ENCODE measurements around the gene ARHGEF12.

The ARHGEF12 gene

DNA sequence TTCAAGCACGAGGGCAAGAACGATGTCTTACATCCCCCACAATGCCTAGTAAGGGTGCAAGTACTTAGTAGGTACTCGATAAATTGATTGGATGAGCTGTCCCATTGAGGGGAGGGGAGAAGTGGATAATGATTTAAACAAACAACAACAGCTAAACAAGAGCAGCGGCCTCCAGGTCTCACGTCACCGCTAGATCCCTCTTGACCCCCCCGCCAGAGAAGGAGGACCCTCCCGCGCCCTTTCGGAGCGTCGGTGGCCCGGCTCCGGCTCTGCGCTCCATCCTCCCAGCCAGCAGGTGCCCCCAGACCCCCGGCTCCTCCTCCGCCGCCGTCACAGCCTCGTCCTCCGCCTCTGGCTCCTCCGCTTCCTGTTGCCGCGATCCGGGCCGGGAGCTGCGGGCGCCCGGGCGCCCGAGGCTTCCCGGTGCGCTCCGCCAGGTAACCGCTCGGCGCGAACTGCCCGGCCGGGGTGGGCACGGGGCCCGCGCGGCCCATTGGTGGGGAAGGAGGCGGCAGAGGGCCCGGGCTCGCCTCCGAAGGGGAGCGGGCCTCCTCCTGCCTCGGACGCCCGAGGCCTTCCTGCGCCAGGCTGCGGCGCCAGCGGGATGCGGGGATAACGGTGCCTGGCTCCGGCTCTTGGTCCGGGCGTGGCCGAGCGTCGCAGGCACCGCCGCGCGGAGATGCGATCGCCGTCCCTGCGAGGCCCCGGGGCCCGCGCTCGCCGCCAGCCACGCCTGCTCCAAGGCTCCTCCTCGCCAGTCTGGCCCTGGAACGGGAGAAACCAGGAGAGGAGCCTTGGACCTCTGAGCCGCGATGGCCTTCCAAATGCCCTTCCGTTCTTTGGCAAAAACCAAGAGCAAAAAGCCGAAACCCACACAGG is 11.0 kb upstream of the ARHGEF12 start, which contains the start of gene TLCD5:
TLCD5 (plus strand) TSS at position 368 of the 879 bp plus-strand sequence. CDS start 2,143 bp downstream, outside the sequence.
- peak; percentile 70 for DNase-seq

DNA sequence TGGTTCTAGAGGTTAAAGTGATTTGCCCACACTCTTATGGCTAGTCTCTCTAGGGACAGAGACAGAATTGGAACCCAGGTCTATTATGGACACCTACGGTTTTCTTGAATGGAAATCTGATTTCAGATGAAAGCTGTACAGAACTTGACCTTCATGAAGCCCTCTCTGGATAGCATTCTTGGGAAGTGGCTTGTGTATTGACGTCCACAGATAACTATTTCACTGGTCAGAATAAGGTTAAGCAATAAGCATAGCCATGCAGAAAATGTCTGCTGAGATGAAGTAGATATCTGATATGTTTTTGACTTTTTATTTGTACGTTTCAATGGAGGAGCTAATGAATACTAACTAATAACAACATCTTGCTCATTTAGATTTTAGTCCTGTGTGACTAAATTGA is 10.0 kb upstream of the ARHGEF12 start:
- DNase-seq, result no peak

DNA sequence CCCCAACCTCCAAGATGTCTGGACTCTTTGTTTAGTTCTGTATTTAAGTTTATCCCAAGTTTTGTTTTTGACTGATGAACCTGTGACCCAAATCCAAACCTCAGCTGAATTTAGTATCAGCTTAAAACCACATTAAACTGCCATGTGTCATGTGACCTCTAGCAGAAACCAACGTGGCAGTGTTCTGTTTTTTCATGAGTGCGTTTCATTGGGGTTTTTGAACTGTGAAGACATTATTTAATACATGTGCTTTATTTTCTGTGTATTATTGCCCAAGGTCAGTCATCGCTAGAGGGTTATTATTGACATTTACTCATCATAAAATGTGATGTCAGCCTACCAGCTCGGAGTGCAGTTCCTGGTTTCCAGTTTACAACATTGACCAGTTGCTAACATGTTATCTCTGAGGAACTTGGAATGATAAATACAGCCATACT is 9.3 kb upstream of the ARHGEF12 start:
- DNase-seq, result no peak

DNA sequence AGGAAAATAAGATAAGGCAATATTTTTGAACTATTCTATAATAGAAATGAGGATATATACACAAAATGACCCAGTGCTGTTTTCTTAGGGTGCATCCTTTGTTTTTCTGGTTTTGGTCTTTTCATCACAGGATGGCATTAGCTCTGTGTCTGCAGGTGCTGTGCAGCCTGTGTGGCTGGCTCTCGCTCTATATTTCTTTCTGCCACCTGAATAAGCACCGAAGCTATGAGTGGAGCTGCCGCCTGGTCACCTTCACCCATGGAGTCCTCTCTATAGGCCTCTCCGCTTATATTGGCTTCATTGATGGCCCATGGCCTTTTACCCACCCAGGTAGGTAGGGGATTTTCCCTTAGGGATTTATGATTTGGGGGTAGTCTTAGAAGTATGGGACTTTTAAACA is 8.9 kb upstream of the ARHGEF12 start:
- DNase-seq, result no peak

DNA sequence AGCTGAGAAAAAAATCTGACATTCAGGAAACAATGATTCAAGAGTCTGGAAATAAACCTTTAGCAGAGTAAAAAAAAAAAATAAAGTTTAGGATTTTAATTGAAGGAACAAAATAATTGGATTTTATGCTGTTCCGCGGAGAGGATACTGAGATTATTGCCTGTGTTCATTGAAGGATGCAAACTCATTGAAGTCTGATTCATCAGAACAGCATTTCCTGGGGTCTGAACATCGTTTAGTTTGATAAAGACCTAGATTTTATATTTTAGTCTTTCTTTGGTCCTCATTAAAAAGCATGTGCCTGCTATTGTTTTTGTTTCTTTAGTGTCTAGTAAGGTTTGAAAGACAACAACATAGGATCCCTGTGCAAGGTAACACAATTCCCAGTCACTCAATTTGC is 6.7 kb upstream of the ARHGEF12 start:
- no peak for DNase-seq

DNA sequence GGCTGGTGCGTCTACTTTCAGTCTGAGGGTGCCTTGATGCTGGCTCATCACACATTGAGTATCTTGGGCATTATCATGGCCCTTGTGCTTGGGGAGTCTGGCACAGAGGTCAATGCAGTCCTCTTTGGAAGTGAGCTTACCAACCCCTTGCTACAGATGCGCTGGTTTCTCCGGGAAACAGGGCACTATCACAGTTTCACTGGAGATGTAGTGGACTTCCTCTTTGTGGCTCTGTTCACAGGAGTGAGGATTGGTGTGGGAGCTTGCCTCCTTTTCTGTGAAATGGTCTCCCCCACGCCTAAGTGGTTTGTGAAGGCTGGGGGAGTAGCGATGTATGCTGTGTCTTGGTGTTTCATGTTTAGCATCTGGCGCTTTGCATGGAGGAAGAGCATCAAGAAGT is 6.2 kb upstream of the ARHGEF12 start:
- no peak for DNase-seq

DNA sequence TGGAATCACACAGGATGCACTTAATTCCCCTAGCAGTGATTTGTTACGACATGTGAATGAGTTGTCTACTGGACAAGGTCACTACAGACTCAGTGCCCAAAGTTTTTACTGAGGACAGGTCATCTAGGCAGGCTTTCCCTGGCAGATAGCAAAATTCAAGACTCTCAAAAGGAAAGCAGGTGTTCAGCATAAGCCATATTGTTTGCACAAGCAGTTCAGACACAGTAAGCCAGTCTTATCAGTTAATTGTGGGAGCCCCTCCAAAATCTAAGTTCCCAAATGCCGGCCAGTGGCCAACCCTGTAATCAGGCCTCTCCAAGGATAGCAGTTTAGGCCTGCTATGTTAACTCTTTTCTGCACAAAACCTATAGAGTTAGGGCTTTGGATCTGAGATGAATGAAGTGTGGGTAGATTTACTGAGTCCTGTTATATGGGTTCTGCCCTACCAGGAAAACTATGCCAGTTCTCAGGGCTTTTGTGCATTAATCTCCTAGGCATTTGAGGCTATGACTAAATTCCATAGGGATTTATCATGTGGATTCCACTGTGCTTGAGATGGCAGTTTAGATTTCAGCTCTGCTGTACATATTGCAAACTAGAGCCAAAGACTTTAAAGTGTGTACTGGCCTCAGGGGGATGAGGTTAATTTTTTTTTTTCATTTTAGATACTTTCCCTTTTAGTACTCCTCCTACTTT is 4.8 kb upstream of the ARHGEF12 start:
- no peak for DNase-seq

DNA sequence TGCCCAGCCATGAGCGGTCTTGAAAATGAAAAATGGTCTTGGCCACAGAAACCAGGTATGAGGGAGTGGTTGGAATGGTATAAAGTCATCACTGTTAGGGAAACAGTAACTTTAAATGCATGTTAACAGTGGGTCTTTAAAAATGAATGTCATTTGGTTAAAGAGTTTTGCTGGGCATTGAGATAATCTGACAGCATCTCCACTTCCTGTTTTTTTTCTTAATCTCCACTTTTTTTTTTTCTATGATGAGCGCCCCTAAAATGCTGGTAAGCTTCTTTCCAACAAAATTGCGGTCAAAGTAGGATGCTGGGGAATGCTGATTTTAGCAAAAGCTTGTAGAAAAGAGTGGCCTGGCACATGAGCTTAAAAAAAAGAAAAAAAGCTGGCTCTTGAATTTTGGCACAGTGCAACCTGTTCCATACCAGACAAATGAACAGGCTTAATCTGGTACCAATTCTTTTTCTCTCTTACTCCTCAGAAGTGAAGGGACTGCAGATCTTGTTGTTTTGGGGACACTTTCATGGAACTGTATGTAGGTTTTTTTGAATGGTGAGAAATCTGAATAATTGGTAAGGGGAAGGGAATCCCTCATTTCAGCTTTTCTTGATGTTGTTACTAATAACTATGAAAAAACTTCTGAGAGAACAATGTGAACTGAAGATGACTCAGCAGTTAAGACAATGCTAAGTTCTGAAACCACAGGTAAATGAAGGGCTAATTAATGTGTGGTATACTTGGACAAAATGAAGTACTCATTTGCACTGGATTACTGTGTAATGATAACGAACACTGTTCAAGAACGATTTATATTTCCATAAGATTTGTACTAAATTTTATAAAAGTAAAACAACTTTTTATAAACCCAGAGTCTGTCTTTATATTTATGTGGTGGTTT is 3.1 kb upstream of the ARHGEF12 start:
- DNase-seq, result no peak

DNA sequence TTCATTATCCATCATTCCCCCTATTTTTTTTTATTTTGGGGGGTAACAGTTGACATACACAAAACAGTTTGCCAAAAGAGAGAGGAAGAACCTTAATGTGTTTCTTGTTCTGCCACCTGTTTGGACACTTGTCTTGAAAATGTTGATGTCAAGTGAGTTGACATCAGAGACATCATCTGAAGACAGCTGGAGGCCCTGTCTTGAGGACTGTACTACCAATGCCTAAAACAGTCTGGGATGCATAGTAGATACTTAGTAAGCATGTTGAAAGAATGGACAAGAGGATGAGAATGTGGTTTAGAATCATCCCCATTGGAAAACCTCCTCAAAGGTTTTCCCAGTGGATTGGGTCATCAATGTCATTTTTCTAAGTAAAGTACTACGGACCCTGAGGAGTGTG is 2.4 kb upstream of the ARHGEF12 start:
- DNase-seq, result no peak

DNA sequence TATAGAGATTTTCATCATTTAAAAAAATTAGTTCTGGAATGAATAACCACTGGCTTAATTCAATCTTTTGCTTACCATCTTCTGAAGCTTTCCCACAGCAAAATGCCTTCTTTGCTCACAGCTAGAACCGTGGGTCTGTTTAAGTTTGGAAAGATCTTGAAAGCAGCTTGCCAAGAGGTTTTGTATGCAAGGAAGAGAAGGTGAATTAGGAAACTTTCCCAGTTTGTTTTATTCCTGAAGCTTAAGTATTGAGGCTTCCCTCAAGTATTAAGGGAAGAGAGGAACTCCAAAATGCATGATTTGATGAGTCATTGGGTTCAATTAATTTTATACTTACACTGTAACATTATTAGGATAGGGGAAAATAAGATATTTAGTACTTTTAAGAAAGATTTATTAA is 1.9 kb upstream of the ARHGEF12 start:
- no peak for DNase-seq

DNA sequence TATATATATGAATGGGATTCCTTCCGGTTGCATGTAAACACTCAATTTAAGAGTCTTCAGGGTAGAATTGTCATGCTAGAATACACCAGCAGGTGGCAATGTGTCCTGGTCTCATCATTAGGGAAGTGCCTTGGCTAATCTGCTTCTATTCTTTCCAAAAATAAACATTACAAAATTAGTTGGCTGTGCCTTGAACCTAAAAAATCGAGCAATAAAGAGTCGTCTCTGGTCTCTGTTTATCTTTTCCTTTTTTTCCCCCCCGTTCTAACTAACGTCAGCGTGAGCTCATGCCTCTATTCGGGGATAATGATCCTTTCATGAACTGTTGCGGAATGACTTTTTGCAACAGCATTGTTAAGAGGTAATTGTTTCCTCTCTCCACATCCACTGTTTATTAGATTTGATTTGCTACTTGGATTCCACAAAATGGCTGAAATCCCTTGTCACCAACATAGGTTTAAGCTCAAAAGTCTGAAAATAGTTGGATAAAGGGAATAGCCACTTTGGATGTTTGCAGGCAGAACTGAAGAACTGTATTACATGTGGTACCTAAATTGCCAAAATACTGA is 1.2 kb upstream of the ARHGEF12 start:
- peak; percentile 50 for DNase-seq

DNA sequence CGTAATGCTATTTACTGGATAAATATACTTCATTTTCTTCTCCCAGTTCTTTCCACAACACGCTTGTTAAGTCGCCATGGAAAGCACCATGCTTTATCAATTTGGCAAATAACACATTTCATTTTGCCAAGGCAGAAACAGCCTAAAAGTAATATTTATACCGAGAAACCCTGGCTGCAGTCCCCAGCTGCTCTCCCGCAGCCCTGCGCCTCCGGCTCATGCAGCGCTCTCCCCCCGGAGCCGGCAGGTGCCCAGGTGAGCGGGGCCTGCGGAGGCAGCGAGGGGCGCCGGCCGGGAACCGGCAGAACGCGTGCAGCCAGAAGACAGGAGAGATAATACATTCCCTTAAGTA is 681 bp upstream of the ARHGEF12 start:
- DNase-seq, result no peak

DNA sequence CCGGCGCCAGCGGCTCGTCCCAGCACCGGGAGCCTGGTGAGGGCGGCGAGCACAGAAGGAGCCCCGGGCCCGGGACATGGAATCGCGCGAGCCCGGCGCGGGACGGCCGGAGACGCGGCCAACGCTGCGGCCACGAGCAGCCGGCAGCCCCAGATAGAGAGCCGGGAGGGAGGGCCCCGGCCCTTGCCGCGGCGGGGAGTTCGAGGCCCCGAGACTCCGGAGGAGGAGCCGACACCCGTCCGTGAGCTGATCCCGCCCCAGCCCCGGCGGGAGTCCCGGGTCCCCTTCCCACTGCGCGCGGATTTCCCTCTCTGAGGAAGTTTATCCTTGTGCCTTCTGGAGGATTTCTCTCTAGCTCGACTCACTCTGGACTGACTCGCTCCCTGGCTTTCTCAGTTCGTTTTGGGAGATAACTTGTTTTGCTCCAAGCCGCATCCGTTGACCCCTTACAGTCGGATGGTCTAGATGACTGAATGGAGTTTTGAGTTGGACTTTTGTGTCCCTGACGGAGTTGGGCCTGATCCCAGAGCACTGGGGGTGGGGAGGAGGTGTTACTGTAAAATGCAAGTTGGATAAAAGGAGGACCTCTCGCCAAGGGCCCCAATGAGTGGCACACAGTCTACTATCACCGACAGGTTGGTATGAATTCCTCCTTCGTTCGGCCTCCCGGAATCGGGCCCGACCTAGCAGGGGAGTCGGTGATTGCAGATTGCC is 585 bp downstream of the ARHGEF12 start:
- DNase-seq, result peak; percentile 29

DNA sequence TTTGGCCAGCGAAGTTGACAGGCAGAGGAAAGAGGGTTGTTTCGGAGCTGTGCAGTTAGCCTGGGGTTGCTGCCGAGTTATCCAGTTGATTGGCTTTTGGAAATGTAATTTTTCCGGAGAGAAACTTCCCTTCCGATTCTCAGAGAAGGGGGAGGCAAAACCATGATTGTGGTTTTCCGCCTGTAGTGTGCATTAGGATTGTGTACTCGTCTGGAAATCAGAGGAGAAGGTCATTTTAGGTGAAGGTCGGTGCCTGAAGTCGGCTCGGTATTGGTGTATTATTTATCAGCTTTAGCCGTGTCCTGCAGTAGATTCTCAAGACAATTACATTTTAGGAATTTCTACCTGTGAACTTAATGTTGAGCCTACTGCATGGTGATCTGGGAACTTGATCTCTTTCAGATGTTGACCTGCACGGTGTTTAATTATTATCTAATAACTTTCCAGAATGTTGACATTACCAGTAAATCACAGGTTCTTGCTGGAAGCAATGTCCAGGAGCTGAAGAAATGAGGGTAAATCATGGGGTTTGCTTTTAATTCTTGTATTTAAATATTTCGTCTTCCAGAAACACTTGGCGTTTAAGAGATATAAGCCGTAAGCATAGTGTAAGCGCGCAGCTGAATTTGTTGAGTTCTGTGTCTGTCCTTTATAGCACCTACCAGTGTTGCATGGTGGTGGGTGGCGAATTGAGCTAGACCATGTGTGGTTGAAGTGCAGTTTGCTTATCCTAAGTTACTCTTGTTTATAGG is 1.3 kb downstream of the ARHGEF12 start:
- no peak for DNase-seq

DNA sequence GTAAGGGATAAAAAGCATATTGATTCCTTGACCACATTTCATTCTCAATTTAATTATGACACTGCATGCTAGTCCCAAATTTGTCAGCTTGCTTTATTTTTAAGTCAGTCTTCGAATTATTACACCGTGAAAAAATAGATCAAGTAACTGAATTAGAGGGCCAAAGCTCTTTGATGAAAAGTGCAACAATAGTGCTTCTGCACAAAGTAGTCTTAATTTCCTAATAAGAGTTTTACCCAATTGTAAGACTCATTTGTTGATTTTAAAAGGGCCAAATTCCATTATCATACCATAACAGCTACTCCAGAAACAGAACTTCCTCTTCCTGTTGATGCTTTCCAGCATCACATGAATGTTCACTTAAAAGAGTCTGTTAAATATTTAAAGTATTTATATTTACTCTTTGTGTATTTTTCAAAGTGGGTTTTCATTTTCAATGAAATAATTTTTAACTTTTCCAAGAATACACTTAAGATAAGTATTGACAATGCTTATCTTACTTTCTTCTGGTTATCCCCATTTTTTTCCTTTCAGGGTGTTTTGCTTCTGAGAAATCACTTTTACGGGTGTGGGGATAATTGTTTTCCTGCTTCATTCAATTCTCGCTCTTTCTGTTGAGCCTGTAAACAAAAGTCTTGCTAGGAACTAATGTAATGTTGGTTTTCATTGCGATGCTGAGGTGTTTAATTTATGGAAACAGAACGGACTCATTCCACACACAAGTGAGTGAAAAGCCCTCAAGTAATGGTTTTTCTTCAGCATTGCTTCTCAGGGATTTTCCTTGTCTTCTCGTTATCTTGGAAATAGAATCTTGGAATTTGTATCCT is 2.1 kb downstream of the ARHGEF12 start:
- DNase-seq, result no peak

DNA sequence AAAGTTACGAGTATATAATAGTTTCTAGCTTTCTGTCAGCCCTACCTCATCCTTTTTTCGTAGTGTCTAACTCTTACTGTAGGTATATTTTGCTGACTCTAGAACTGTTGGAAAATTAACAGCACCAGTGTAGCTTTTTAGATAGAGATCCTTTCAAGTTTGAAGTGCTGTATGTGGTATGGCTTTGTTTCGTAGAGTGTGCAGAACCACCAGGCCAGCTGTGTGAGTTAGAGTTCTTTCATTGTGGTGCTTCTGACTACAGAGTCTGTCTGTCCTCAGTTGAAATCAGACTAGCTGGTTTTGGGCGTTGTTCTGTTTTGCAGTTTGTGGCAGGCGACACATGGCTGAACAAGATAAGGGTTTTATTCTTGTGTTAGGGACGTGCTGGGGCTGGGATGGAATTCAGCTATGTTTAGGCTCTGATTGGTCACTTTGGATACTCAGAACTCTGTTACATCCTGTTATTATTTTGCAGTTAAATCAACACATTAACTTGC is 3.2 kb downstream of the ARHGEF12 start:
- DNase-seq, result no peak

DNA sequence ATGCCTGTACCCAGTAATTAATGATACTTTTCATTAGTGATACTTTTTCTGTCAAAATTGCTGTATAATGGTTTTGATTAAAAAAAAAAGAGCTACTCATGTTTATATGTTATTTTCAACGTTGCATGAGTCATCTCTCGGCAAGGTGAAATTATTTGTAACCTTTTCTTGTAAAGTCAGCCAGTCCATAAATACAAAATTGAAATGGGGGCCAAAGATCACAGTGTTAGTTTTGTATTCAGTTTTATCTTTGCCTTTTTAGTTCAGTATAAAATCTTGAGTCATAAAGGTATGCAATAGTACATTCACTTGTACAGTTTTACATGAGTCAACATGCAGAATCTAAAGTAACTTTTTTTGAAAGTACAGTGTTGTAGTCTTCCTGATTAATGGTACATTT is 4.3 kb downstream of the ARHGEF12 start:
- DNase-seq, result no peak

DNA sequence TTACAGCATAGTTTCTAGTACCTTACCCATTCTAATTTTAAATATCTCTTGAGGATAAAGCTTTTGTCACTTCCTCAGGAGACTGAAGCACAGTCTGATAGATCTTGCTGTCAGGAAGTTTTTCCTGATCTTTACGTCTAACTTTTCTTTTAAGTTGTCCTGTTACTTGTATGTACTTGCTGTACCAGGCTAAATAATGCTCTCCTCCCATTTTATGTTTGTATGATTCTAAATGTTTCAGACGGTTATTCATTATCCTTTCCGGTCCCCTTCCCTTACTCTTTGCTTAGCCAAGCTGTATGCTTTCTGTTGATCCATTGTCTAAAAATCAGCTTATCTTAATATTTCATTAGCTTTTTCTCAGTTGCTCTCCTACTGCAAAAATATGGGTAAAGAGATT is 6.0 kb downstream of the ARHGEF12 start:
- no peak for DNase-seq

DNA sequence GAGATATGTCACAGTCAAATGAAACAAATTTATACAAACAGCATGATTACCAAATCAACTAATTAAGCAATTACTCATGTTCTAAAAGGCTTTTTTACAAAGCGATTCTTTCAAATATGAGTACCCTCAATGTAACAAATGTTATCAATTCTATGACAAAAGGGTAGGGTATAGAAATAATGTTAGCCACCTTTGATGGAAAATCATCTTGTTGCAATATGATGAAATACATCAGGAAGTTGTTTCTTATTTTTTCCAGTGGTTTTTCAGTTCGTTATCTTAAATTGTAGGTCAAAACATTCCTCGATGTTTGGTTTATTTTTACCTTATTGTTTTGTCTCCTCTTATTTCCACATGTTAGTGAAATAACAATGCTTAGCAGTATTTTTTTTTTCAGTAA is 6.5 kb downstream of the ARHGEF12 start:
- no peak for DNase-seq

DNA sequence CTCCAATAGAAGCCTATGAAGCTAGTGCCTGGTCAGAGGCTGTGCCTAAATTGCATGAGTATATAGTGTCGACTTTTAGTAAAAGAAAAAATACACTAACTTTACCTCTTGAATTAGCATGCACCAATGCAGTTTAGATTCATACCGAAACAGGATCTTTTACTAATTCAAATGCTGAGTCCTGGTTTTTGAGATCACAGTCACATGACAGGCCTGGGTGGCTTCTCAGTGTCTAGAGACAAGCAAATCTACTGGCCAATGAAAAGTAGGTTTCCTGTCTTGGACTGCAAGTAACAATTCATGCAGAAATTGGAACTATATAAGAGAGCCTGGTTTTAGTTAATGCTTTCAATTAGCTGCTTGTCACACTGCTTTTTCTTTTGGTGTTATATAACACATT is 7.2 kb downstream of the ARHGEF12 start:
- no peak for DNase-seq
